Spleen (tissue), 11 donors: ENCODE results near the gene EPN1. TPM values are rescaled to one million over a fixed set of nuclear protein-coding genes. Genes with fewer than 3 reads are reported as not detected.

Experiments used
- DNase-seq: peaks from one replicate; pipeline ENCODE4 v3.0.0-alpha.2; 2020
- H3K27ac ChIP-seq, 8 donors: fragments of 200-600 bp; sonication (generic) in 7 of 8; 1 replicate in 4 of 8; 2 replicates in 4 of 8; pipeline versions ENCODE4 v1.5.0 to v1.8.0; 2016 to 2021; ENCODE audit warnings: inconsistent platforms in 4 of 8, mild to moderate bottlenecking in 4 of 8, moderate library complexity in 1 of 8
- H3K27me3 ChIP-seq, 7 donors: fragments of 200-600 bp; sonication (generic) in 6 of 7; replicated peaks in 1 of 7; 1 replicate in 4 of 7; 2 replicates in 3 of 7; pipeline versions ENCODE4 v1.5.0 to v1.8.0; 2016 to 2021; ENCODE audit warnings: inconsistent platforms in 3 of 7, mild to moderate bottlenecking in 1 of 7
- H3K36me3 ChIP-seq, 6 donors: fragments of 200-600 bp; sonication (generic) in 5 of 6; 1 replicate in 4 of 6; 2 replicates in 2 of 6; pipeline versions ENCODE4 v1.5.0 to v1.8.0; 2016 to 2021; ENCODE audit warnings: inconsistent platforms in 2 of 6
- H3K4me1 ChIP-seq, 6 donors: fragments of 200-600 bp; sonication (generic) in 5 of 6; 1 replicate in 3 of 6; 2 replicates in 3 of 6; pipeline versions ENCODE4 v1.5.0 to v1.8.0; 2016 to 2021; ENCODE audit warnings: inconsistent platforms in 3 of 6
- H3K4me3 ChIP-seq, 8 donors: fragments of 200-600 bp; sonication (generic) in 7 of 8; 1 replicate in 4 of 8; 2 replicates in 4 of 8; pipeline versions ENCODE4 v1.5.0 to v1.8.0; 2016 to 2021; ENCODE audit warnings: inconsistent platforms in 4 of 8, mild to moderate bottlenecking in 4 of 8, moderate library complexity in 2 of 8
- H3K9me3 ChIP-seq, 8 donors: fragments of 200-600 bp; sonication (generic) in 7 of 8; 1 replicate in 4 of 8; 2 replicates in 4 of 8; pipeline versions ENCODE4 v1.5.0 to v1.8.0; 2016 to 2021; ENCODE audit warnings: inconsistent platforms in 4 of 8
- CTCF ChIP-seq, 11 experiments: fragments of 200-600 bp in 7 of 11; fragments of 450-650 bp in 4 of 11; sonication (generic) in 4 of 11; IDR thresholded peaks in 8 of 11; conservative IDR thresholded peaks in 3 of 11; 1 replicate in 7 of 11; 2 replicates in 4 of 11; pipeline versions ENCODE4 v1.4.0 to v1.8.0; 2016 to 2021; ENCODE audit warnings: antibody characterized with exemption in 11 of 11, inconsistent platforms in 4 of 11, mild to moderate bottlenecking in 1 of 11
- POLR2A ChIP-seq, 3 donors: fragments of 450-650 bp; IDR thresholded peaks; one replicate each; pipeline ENCODE4 v1.5.1; 2017; ENCODE audit warnings: antibody characterized with exemption in 3 of 3, mild to moderate bottlenecking in 1 of 3
- POLR2AphosphoS5 ChIP-seq, 3 donors: sonication (generic); formaldehyde crosslinking; IDR thresholded peaks; one replicate each; pipeline ENCODE4 v1.5.1; 2017; ENCODE audit warnings: antibody characterized with exemption in 3 of 3
- WGBS, 5 donors: extraction: QIAGEN DNeasy Blood & Tissue Kit in 3 of 5; methylation state at CpG; one replicate each; pipeline versions ENCODE4 v1.1.5 to v1.1.7; 2013 to 2018; 5-methylcytosine and 5-hydroxymethylcytosine counted together
- intact Hi-C: fragments of 100-400 bp; cut with DNase I; formaldehyde crosslinking; loops from one replicate; pipeline ENCODE4 v1.15.0; 2023; ENCODE audit warnings: low total_unique reads
- polyA plus RNA-seq, 3 donors: library from polyadenylated mRNA; stranded (reverse); fragments of 200-250 nt; gene quantifications; one replicate each; pipeline ENCODE4 v1.2.1, GENCODE V29; 2013
- total RNA-seq, 7 donors: library from RNA; depleted of rRNA in 3 of 7; stranded (reverse); fragments of >200 nt in 3 of 7; fragmentation: NEBNext Ultra II Directional in 4 of 7; extraction: Animal tissue kit (Norgen Biotek cat#: 25700) in 4 of 7; gene quantifications; one replicate each; pipeline versions ENCODE4 v1.1.0 to v1.2.1, GENCODE V29; 2016 to 2021
- donor health status: healthy with polysubstance abuse.
- donor health status: DM: no; HTN: no; CAD: no; lungs with moderate emphysema.
- donor health status: DM: no; HTN: no; CAD: no.
- donor health status: Bipolar disorder and iron deficiency.
- donor health status: healthy.
- donor health status: DM: no; HTN: no; CAD: no.
- donor health status: DM: yes; HTN: yes; CAD: no.

The EPN1 gene
- total and polyA plus RNA-seq, 10 donors, result 36.8 to 166 (median 113) TPM

- DNase-seq, result peak; percentile 66
- no peak overlapping the region for H3K27ac ChIP-seq
- H3K4me3 ChIP-seq, result no peak overlapping the region
- TF ChIP-seq POLR2AphosphoS5 (IDR thresholded peaks at IDR 0.05) (no peak), CTCF (IDR thresholded peaks at IDR 0.05 in 8 of 11, conservative IDR thresholded peaks at IDR 0.05 in 3 of 11) (no peak), POLR2A (IDR thresholded peaks at IDR 0.05) (no peak)
- no peaks in the 10 kb centered on the region for H3K9me3 ChIP-seq
- peaks cover 0 to 54% (median 25%) of the 10 kb centered on the region in 6 donors for H3K4me1 ChIP-seq
- no peaks in the 10 kb centered on the region for H3K27me3 ChIP-seq
- WGBS, 5 donors, result 94 to 96% (median 95%) methylated on average over 35 of the region's 35 CpGs
- intact Hi-C loops, result no loop called here
- H3K36me3 ChIP-seq, result peaks cover 2 to 100% (median 95%) of the 10 kb centered on the region in 6 donors
Observed at GRCh38 chr19:55689411-55690108, 14.5 kb downstream of the EPN1 start.

- no peak overlapping the region for H3K4me3 ChIP-seq
- peaks cover 0 to 47% (median 25%) of the 10 kb centered on the region in 6 donors for H3K4me1 ChIP-seq
- peaks cover 2 to 100% (median 97%) of the 10 kb centered on the region in 6 donors for H3K36me3 ChIP-seq
- WGBS, 5 donors, result 81 to 95% (median 93%) methylated on average over 15 to 25 of the region's 25 CpGs
- H3K27me3 ChIP-seq, result no peaks in the 10 kb centered on the region
- H3K9me3 ChIP-seq, result no peaks in the 10 kb centered on the region
- no peak overlapping the region for H3K27ac ChIP-seq
- intact Hi-C loops, result no loop called here
- TF ChIP-seq CTCF (IDR thresholded peaks at IDR 0.05 in 8 of 11, conservative IDR thresholded peaks at IDR 0.05 in 3 of 11), result no peak
- peak; percentile 35 to 75 (median 41) for TF ChIP-seq POLR2AphosphoS5 (IDR thresholded peaks at IDR 0.05)
- DNase-seq, result peak; percentile 65
Observed at GRCh38 chr19:55690109-55690768, 15.2 kb downstream of the EPN1 start.

- Histone ChIP-seq H3K4me3 (no peak overlapping the region), H3K4me1 (peaks cover 0 to 40% (median 23%) of the 10 kb centered on the region in 6 donors), H3K36me3 (peaks cover 2 to 100% (median 97%) of the 10 kb centered on the region in 6 donors), H3K9me3 (no peaks in the 10 kb centered on the region), H3K27me3 (no peaks in the 10 kb centered on the region), H3K27ac (no peak overlapping the region)
- peak; percentile 64 for DNase-seq
- intact Hi-C loops, result no loop called here
- TF ChIP-seq POLR2AphosphoS5 (IDR thresholded peaks at IDR 0.05) (no peak), POLR2A (IDR thresholded peaks at IDR 0.05) (no peak), CTCF (IDR thresholded peaks at IDR 0.05 in 8 of 11, conservative IDR thresholded peaks at IDR 0.05 in 3 of 11) (no peak)
- WGBS, 5 donors, result 93 to 95% (median 95%) methylated on average over 28 to 31 of the region's 31 CpGs
Observed at GRCh38 chr19:55690769-55691545, 15.9 kb downstream of the EPN1 start.
